ENCODE measurements around the gene KY. TPM values are rescaled to one million over a fixed set of nuclear protein-coding genes. Genes with fewer than 3 reads are reported as not detected.

The KY gene
- total and polyA plus RNA-seq, 2 donors (not counting 1 experiment from before 2014, with no cell fraction given) = not detected

DNA sequence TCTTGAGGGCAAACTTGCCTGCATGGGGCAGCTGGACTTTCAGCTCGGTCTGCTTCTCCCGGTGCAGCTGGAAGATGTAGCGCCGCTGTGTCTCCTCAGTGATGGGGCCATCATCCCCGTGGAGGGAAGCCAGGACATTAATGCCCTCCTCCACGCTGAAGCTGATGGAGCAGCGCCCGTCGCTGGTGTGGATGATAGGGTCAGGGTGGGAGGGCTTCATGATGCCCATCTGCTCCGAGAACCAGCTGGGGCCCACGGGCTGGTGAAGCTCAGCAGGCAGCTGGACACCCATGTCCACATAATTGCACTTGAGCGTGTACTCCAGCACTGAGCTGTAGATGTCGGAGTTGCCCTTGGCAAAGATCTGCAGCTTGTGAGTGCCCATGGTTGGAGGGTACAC, 46.9 kb downstream of the KY start:
- Histone ChIP-seq H3K9ac (ENCODE audit: low read length) (no peak overlapping the region), H3K27ac (ENCODE audit: low read length in 2 of 2) (no peak overlapping the region), H3K9me3 (ENCODE audit: control extremely low read depth in 1 of 3, control insufficient read depth in 2 of 3, insufficient read depth in 1 of 3, low read length in 2 of 3) (no peaks in the 10 kb centered on the region), H3K27me3 (replicated peaks in 1 of 4; ENCODE audit: control extremely low read depth in 1 of 4, control insufficient read depth in 3 of 4, insufficient read depth in 4 of 4, low read length in 3 of 4) (peaks cover 0 to 7% (median 2%) of the 10 kb centered on the region in 4 experiments), H3K79me2 (ENCODE audit: control insufficient read depth, insufficient read depth, low read length) (no peaks in the 10 kb centered on the region), H3K36me3 (replicated peaks in 1 of 2; ENCODE audit: control extremely low read depth in 1 of 2, control insufficient read depth in 1 of 2, extremely low read depth in 1 of 2, insufficient read depth in 2 of 2, low read length in 1 of 2) (no peaks in the 10 kb centered on the region), H3K4me1 (ENCODE audit: control insufficient read depth in 2 of 2, insufficient read depth in 2 of 2, low read length in 2 of 2) (peaks cover 6 to 9% of the 10 kb centered on the region in 2 donors), H3K4me3 (ENCODE audit: control extremely low read depth in 1 of 5, extremely low read depth in 1 of 5, insufficient read depth in 1 of 5, low read depth in 2 of 5, low read length in 4 of 5) (no peak overlapping the region), H3K4me2 (replicated peaks; ENCODE audit: low read depth, low read length, poor library complexity, severe bottlenecking) (no peak overlapping the region), H2AFZ (ENCODE audit: insufficient read depth, low read depth, low read length, poor library complexity, severe bottlenecking) (no peak overlapping the region), H4K20me1 (ENCODE audit: control insufficient read depth, insufficient read depth, low read length, poor library complexity, severe bottlenecking) (no peaks in the 10 kb centered on the region)
- no peak for DNase-seq
- ChIA-PET CTCF (interaction anchor here (1.0 kb wide), 1 partner anchor 11 kb away, joined by 3 read pairs; no protein-coding TSS in a partner anchor), POLR2A (no interaction called here)
- no peak for TF ChIP-seq EZH2 (IDR thresholded peaks at IDR 0.05; ENCODE audit: borderline replicate concordance, insufficient read depth, low read depth, low read length, poor library complexity, severe bottlenecking)
- TF ChIP-seq, protein P1, sequence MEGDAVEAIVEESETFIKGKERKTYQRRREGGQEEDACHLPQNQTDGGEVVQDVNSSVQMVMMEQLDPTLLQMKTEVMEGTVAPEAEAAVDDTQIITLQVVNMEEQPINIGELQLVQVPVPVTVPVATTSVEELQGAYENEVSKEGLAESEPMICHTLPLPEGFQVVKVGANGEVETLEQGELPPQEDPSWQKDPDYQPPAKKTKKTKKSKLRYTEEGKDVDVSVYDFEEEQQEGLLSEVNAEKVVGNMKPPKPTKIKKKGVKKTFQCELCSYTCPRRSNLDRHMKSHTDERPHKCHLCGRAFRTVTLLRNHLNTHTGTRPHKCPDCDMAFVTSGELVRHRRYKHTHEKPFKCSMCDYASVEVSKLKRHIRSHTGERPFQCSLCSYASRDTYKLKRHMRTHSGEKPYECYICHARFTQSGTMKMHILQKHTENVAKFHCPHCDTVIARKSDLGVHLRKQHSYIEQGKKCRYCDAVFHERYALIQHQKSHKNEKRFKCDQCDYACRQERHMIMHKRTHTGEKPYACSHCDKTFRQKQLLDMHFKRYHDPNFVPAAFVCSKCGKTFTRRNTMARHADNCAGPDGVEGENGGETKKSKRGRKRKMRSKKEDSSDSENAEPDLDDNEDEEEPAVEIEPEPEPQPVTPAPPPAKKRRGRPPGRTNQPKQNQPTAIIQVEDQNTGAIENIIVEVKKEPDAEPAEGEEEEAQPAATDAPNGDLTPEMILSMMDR (IDR thresholded peaks at IDR 0.05) = no peak
- 94% methylated on average over 13 of the region's 13 CpGs for WGBS (ENCODE audit: insufficient coverage)
- Mint-ChIP-seq H3K27me3 (peaks cover 7% of the 10 kb centered on the region), H3K4me3 (no peak overlapping the region), H3K9me3 (ENCODE audit: insufficient read depth) (no peaks in the 10 kb centered on the region), H3K27ac (no peak overlapping the region), H3K4me1 (peaks cover 8% of the 10 kb centered on the region)
- ATAC-seq (ENCODE audit: low read depth) = no peak
- intact Hi-C loops (cut with micrococcal nuclease) = no loop called here

DNA sequence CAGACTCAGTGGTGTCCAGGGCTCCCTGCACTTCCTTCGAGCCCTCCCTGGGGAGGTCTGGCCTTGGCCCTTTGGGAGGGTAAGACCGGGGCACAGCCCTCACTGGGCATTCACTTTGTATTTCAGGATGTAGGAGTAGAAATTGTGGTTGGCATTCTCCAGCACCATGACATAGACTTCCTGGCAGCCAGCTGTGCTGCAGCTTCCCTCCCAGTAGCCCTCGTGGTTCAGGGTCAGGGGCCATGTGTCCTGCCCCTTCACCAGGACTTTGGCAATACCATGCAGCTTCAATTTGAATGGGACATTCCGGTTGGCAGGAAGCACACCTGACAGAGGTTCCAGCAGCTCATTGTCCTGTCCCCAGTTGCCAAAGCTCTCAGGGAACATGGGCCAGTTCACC, 47.3 kb downstream of the KY start:
- Histone ChIP-seq H3K9me3 (ENCODE audit: control extremely low read depth in 1 of 3, control insufficient read depth in 2 of 3, insufficient read depth in 1 of 3, low read length in 2 of 3) (no peaks in the 10 kb centered on the region), H2AFZ (ENCODE audit: insufficient read depth, low read depth, low read length, poor library complexity, severe bottlenecking) (no peak overlapping the region), H4K20me1 (ENCODE audit: control insufficient read depth, insufficient read depth, low read length, poor library complexity, severe bottlenecking) (no peaks in the 10 kb centered on the region), H3K27ac (ENCODE audit: low read length in 2 of 2) (no peak overlapping the region), H3K4me3 (ENCODE audit: control extremely low read depth in 1 of 5, extremely low read depth in 1 of 5, insufficient read depth in 1 of 5, low read depth in 2 of 5, low read length in 4 of 5) (no peak overlapping the region), H3K79me2 (ENCODE audit: control insufficient read depth, insufficient read depth, low read length) (no peaks in the 10 kb centered on the region), H3K4me1 (ENCODE audit: control insufficient read depth in 2 of 2, insufficient read depth in 2 of 2, low read length in 2 of 2) (peaks cover 6 to 9% of the 10 kb centered on the region in 2 donors), H3K27me3 (replicated peaks in 1 of 4; ENCODE audit: control extremely low read depth in 1 of 4, control insufficient read depth in 3 of 4, insufficient read depth in 4 of 4, low read length in 3 of 4) (peaks cover 0 to 7% (median 2%) of the 10 kb centered on the region in 4 experiments), H3K4me2 (replicated peaks; ENCODE audit: low read depth, low read length, poor library complexity, severe bottlenecking) (no peak overlapping the region), H3K9ac (ENCODE audit: low read length) (no peak overlapping the region), H3K36me3 (replicated peaks in 1 of 2; ENCODE audit: control extremely low read depth in 1 of 2, control insufficient read depth in 1 of 2, extremely low read depth in 1 of 2, insufficient read depth in 2 of 2, low read length in 1 of 2) (no peaks in the 10 kb centered on the region)
- intact Hi-C loops (cut with micrococcal nuclease) = no loop called here
- Mint-ChIP-seq H3K9me3 (ENCODE audit: insufficient read depth) (no peaks in the 10 kb centered on the region), H3K27ac (no peak overlapping the region), H3K27me3 (peaks cover 7% of the 10 kb centered on the region), H3K4me3 (no peak overlapping the region), H3K4me1 (peaks cover 8% of the 10 kb centered on the region)
- 44% methylated on average over 4 of the region's 4 CpGs for WGBS (ENCODE audit: insufficient coverage)
- ATAC-seq (ENCODE audit: low read depth) = no peak
- ChIA-PET CTCF (interaction anchor here (1.0 kb wide), 1 partner anchor 12 kb away, joined by 3 read pairs; no protein-coding TSS in a partner anchor), POLR2A (no interaction called here)
- TF ChIP-seq, protein P1 (IDR thresholded peaks at IDR 0.05) = no peak
- no peak for TF ChIP-seq EZH2 (IDR thresholded peaks at IDR 0.05; ENCODE audit: borderline replicate concordance, insufficient read depth, low read depth, low read length, poor library complexity, severe bottlenecking)
- no peak for DNase-seq

Data from B cell (primary cell).